CMK (cell line): ENCODE data around the gene HEPN1.

Experiments used
- DNase-seq: peaks from one replicate; pipeline ENCODE4 v3.0.0-alpha.2; 2010; ENCODE audit warnings: low read depth

Gene HEPN1

DNA sequence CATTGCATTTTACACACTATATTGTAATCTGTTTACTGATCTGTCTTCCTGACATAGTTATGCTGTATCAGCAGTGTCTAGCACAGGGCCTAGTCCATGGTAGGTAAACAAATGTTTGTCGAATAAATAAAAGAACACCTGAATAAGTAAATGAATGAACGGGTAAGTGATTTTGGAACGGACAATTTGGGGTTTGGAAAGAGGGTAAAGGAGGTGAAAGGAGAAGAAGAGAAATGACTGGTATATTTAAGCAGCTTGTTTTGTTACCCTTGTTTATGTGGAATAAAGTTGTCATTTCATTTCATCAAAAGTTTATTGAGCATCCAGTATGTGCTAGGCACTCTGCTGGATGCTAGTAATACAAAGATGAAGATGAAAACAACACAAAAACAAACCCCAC is at the start of gene HEPN1:
TSS of gene HEPN1 (plus strand) at position 301 of the 400 bp plus-strand sequence.
- no peak for DNase-seq

- no peak for DNase-seq
These were observed 49.7 kb upstream of the HEPN1 start for GRCh38 chr11:124869331-124869730.

DNA sequence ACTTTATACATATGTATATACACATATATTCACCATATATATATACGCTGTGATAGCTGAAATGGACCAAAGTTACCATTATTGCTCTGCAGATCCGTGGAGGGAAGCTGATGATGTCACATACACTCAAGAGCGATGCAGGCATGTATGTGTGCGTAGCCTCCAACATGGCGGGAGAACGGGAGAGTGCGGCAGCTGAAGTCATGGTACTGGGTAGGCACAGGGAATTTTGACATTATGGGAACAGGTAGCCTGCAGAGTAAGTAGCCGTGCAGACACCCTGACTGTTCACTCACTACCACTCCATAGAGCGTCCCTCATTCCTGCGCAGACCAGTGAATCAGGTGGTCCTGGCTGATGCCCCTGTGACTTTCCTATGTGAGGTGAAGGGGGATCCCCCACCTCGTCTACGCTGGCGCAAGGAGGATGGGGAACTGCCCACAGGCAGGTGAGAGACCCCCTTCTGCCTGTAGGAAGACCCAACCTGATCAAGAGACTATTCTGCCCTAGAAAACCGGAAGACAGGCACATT is 49.1 kb upstream of the HEPN1 start:
- no peak for DNase-seq

DNA sequence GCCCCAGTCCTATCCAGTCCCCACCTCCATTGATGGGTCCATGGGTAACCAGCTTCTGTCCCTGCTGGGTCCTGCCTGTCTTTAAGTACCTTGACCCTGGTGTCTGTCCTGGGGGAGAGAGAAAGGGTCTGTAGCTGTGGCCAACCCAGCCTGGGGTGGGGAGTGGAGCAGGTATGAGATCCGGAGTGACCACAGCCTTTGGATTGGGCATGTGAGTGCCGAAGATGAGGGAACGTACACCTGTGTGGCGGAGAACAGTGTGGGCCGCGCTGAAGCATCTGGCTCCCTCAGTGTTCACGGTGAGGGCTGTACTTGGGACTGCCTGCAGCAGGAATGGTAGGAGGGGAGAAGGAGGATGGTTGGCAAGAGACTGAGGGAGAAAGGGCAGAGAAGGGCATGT is 48.6 kb upstream of the HEPN1 start:
- no peak for DNase-seq

GRCh38 chr11:124872280-124872679 is 46.8 kb upstream of the HEPN1 start:
- no peak for DNase-seq

DNA sequence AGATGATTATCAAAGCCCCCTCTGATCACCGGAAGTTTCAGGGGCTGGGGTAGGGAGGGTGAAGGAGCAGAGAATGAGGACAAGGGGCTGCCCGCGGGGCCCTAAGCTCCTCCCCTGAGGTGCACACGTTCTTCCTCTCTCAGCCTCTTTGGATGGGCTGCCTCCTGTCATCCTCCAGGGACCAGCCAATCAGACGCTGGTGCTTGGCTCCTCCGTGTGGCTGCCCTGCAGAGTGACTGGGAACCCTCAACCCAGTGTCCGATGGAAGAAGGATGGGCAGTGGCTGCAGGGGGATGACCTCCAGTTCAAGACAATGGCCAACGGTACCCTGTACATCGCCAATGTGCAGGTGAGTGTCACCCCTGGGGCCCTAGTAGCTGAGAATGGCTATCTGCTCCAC is 46.3 kb upstream of the HEPN1 start:
- no peak for DNase-seq

DNA sequence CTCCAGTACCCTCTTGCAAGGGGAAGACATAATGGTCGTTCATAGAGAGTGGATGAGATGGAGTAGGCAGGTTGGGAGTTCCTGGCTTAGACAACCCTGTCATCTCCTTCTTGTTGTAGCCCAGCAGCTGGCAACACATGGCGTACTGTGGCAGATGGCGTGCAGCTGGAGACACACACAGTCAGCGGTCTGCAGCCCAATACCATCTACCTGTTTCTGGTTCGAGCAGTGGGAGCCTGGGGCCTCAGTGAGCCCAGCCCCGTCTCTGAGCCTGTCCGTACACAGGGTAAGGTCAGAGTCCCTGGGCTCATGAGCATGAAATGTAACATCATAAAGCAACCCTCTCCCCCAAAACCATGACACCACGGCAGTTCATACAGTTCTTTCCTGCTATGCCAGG is 45.1 kb upstream of the HEPN1 start:
- no peak for DNase-seq

GRCh38 chr11:124874571-124875255 is 44.3 kb upstream of the HEPN1 start:
- no peak for DNase-seq

- no peak for DNase-seq
These were observed 43.6 kb upstream of the HEPN1 start for GRCh38 chr11:124875401-124875800.

GRCh38 chr11:124875943-124876817 is 42.9 kb upstream of the HEPN1 start:
- peak; percentile 88 for DNase-seq

DNA sequence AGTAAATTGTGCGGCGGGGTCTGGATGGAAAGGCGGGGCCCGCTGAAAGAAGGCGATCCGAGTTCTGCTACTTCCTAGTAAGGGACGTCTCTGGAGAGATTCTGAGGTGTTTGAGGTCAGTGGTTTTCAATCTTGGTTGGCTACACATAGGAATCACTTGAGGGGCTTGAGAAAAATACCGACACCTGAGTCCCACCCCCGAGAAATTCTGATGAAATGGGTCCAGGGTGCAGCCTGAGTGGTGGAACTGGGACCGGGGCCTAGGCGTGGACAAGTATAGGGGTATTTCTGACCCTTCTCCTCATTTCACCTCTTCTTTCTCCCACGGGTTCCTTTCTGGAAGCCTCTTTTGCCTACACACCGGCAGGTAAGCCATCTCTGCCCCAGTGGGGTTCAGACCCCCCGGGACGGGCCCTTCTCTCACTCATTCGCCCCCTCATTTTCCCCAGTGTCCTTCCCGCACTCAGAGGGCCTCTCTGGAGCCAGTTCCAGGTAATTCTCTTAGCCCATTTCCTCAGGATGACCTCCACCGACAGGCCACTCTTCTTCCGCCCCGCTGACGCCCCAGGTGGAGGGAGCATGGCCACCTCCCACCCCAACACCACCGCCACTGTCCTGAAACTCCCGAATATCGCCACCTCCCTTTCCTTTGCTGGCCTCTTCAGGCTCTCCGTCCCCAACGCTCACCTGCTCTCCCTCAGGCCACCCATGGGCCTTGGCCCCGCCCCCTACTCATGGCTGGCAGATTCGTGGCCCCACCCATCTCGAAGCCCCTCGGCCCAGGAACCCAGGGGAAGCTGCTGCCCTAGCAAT is 42.0 kb upstream of the HEPN1 start:
- DNase-seq: no peak

DNA sequence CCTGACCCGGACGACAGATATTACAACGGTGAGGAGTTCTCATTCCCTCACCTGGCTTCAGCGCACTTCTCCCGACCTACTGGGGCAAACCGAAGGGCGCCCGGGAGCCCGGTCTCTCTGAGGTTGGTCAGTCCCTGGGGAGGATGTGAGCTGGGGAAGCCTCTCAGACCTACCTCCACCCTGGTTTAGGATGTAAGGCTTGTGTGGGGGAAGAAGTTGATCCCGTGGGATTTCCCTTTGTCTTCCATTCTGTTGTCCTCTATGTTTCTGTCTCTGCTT is 41.5 kb upstream of the HEPN1 start:
- no peak for DNase-seq

DNA sequence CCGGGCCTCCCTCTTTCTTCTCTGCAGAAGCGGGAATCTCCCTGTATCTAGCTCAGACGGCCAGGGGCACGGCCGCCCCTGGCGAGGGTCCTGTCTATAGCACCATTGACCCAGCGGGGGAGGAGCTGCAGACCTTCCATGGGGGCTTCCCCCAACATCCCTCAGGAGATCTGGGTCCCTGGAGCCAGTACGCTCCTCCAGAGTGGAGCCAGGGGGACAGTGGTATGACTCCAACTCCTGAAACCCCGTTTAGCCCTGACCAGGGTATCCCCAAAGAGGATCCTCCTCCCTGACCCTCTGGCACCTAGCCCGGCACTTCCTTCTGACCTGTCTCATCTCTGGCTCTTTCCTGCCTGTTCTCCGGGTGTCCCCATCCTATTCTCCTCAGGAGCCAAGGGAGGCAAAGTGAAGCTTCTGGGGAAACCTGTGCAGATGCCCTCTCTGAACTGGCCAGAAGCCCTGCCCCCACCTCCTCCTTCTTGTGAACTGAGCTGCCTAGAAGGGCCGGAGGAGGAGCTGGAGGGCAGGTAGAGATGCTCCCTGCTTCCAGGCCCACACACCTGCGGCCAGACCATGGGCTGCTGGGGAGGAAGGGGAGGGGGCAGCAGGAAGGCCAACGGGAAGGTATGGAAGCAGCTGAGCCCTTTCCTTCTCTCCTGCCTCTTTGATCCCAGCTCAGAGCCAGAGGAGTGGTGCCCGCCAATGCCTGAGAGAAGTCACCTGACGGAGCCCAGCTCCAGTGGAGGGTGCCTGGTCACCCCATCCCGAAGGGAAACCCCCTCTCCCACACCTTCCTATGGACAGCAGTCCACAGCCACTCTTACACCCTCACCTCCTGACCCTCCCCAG is 40.9 kb upstream of the HEPN1 start:
- DNase-seq: no peak

DNA sequence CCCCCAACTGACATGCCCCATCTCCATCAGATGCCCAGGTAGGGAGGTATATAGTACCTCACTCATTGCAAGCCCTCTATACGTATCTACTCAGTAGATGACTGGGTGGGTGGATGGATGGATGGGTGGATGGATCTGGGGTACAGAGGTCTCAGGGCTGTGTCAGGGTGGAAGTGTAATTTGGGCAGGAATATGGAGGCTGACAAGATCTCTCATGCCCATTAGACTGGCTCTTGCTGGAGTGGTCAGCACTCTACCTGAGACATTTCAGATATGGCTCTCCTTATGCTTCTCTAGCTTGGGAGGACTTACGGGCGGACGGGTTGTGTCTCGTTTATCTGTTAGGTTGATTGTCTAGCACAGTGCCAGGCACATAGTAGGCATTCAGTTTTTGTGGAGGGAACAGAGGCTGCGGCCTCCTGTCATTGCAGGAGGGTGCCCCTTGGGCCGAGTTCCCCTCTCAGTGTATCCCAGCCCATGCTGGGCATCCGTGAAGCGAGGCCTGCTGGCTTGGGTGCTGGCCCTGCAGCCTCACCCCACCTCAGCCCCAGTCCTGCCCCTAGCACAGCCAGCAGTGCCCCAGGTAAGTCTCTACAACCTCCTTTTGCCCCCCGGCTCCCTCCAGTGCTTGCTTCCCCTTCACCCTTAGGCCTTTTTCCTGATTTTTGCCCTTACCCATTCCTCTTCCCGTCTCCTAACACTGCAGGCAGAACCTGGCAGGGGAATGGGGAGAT is 40.1 kb upstream of the HEPN1 start:
- DNase-seq: no peak

DNA sequence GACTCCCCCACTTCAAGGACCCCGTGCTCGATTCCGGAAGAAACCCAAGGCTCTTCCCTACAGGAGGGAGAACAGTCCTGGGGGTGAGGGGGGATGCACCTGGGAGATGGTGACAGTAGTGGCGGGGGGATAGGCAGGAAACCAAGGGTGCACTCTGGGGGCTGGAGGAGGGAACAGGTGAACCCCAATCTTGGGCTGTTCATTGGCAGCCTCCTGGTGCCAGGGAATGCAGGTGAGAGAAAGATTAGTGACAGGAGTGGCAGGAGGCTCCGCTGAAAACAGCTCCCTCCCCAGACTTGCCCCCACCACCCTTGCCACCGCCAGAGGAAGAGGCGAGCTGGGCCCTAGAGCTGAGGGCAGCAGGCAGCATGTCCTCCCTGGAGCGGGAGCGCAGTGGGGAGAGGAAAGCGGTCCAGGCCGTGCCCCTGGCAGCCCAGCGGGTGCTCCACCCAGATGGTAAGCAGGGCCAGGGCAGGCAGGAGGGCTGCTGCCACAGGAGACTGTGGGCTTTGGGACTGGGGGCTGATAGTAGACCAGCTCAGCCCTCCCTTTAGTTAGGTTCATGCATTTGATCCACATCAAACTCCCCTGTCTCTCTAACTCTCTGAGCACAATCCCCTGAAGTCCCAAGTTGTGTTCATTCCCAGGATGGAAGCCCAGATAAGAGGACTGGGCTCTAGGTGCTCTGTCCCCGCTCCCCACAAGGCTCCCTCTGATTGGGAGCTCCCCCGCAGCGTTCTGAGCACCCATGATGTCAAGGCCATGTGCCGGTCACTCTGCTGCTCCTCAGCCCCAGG is 39.4 kb upstream of the HEPN1 start:
- no peak for DNase-seq

GRCh38 chr11:124880290-124880611 is 38.8 kb upstream of the HEPN1 start:
- DNase-seq: no peak

DNA sequence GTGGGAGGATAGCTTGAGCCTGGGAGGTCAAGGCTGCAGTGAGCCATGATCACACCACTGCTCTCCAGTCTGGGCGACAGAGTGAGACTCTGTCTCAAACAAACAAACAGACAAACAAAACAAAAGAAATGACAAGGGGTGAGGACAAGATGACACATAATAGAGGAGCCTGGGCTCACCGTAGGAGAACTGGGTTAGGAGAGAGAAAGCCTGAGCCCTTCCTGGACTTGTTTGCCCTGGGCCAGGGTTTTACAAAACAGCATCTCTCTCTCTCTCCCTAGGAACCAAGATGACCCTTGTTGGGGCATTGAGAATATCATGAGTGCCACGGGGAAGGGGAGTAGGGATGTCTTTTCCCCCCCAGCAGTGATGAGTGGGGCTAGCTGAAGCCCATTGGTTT is 38.1 kb upstream of the HEPN1 start:
- DNase-seq: no peak

DNA sequence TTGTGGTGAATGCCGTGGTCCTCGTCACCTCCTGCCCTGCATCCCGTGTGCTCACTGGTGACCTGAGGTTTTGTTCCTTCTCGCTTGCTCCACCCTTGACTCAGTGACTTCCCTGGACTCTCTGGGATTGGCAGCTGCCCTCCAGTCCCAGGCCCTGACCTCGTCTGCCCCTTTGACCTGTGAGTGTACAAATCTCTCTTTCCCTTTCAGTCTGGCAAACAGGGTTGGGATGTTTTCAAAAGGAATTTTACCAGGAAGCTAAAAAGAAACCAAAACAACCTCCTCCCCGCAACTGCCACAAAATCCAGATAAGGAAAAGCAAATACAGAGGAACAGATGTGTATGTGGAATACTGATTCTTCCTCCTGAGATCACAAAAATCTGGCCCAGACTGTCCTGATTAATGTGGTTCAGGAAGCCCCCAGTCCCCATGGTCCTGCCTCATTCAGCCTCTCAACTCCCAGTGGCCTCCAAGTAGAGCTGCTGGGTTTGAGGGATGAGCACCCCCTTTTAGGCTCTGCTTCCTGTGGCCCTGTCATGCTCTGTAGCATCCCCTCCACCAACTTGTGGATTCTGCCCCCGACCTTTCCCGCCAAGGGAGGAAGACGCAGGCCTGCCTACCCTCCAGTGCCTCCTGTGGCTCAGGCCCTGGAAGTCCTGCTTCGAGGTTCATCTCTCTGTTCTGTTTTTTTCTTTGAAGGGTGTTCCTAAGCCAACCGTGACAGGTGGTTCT is 36.5 kb upstream of the HEPN1 start:
- DNase-seq: no peak

- DNase-seq: no peak
These were observed 34.7 kb upstream of the HEPN1 start for GRCh38 chr11:124884340-124884739.
